Nephron progenitor cell (in vitro differentiated cells): ENCODE data around the gene NFATC4.
"Not testable (repeated sequence)": the region's sequence is repeated elsewhere in the genome, so short reads cannot be mapped to it uniquely, and the experiment has no call there.

Experiments
- DNase-seq: peaks from one replicate; pipeline ENCODE4 v3.0.0; 2021
- H3K27ac Mint-ChIP-seq: 2 replicates; pipeline ENCODE4 v1.8.0; 2021; ENCODE audit warnings: mild to moderate bottlenecking, moderate library complexity, mixed read lengths
- H3K27me3 Mint-ChIP-seq: 2 replicates; pipeline ENCODE4 v1.8.0; 2021; ENCODE audit warnings: mild to moderate bottlenecking, low read depth, mixed read lengths; ENCODE audit not compliant: poor library complexity
- H3K36me3 Mint-ChIP-seq: 2 replicates; pipeline ENCODE4 v1.8.0; 2021; ENCODE audit warnings: low read depth, mixed read lengths
- H3K4me1 Mint-ChIP-seq: 2 replicates; pipeline ENCODE4 v1.8.0; 2021; ENCODE audit warnings: mixed read lengths
- H3K4me3 Mint-ChIP-seq: 2 replicates; pipeline ENCODE4 v1.8.0; 2021; ENCODE audit warnings: mild to moderate bottlenecking, moderate library complexity, mixed read lengths
- H3K9me3 Mint-ChIP-seq: 2 replicates; pipeline ENCODE4 v1.8.0; 2021; ENCODE audit warnings: mild to moderate bottlenecking, moderate library complexity, mixed read lengths
- CTCF ChIP-seq: fragments of 200-600 bp; sonication (generic); IDR thresholded peaks from 2 replicates; pipeline ENCODE4 v1.5.0; 2021; ENCODE audit warnings: antibody characterized with exemption

NFATC4 gene

GRCh38 chr14:24384169-24384568 lies 16.2 kb downstream of the NFATC4 start:
- Mint-ChIP-seq H3K27ac (no peak overlapping the region), H3K9me3 (no peaks in the 10 kb centered on the region), H3K36me3 (no peaks in the 10 kb centered on the region), H3K4me1 (peaks cover 72% of the 10 kb centered on the region), H3K27me3 (peaks cover 3% of the 10 kb centered on the region), H3K4me3 (no peak overlapping the region)
- no peak for DNase-seq
- TF ChIP-seq CTCF: no peak

- peaks cover 3% of the 10 kb centered on the region for H3K27me3 Mint-ChIP-seq
- H3K4me1 Mint-ChIP-seq: peaks cover 68% of the 10 kb centered on the region
- no peaks in the 10 kb centered on the region for H3K36me3 Mint-ChIP-seq
- TF ChIP-seq CTCF: no peak
- H3K9me3 Mint-ChIP-seq: no peaks in the 10 kb centered on the region
- DNase-seq: no peak
- H3K4me3 Mint-ChIP-seq: no peak overlapping the region
- no peak overlapping the region for H3K27ac Mint-ChIP-seq
These were observed 17.5 kb downstream of the NFATC4 start for GRCh38 chr14:24385524-24385923.

GRCh38 chr14:24387009-24387345 lies 19.0 kb downstream of the NFATC4 start:
- no peaks in the 10 kb centered on the region for H3K9me3 Mint-ChIP-seq
- H3K27me3 Mint-ChIP-seq: peaks cover 3% of the 10 kb centered on the region
- no peak for TF ChIP-seq CTCF
- H3K27ac Mint-ChIP-seq: peak overlapping the region; percentile 74
- H3K4me3 Mint-ChIP-seq: peak overlapping the region; percentile 1
- H3K4me1 Mint-ChIP-seq: peaks cover 70% of the 10 kb centered on the region
- no peaks in the 10 kb centered on the region for H3K36me3 Mint-ChIP-seq
- DNase-seq: no peak

- H3K4me1 Mint-ChIP-seq: peaks cover 70% of the 10 kb centered on the region
- not testable (repeated sequence) for DNase-seq, H3K4me3 Mint-ChIP-seq, H3K9me3 Mint-ChIP-seq, H3K36me3 Mint-ChIP-seq, H3K27me3 Mint-ChIP-seq, H3K27ac Mint-ChIP-seq
These were observed 19.6 kb downstream of the NFATC4 start for GRCh38 chr14:24387579-24387978.

GRCh38 chr14:24388474-24389179 lies 20.6 kb downstream of the NFATC4 start:
- DNase-seq: no peak
- H3K4me1 Mint-ChIP-seq: peaks cover 76% of the 10 kb centered on the region
- no peak overlapping the region for H3K27ac Mint-ChIP-seq

GRCh38 chr14:24389226-24389848 lies 21.4 kb downstream of the NFATC4 start:
- Mint-ChIP-seq H3K27ac (no peak overlapping the region), H3K4me3 (no peak overlapping the region), H3K27me3 (peaks cover 3% of the 10 kb centered on the region), H3K4me1 (peaks cover 78% of the 10 kb centered on the region), H3K36me3 (no peaks in the 10 kb centered on the region), H3K9me3 (no peaks in the 10 kb centered on the region)
- no peak for DNase-seq
- no peak for TF ChIP-seq CTCF

More at GRCh38 chr14:24388474-24389179, 20.6 kb downstream of the NFATC4 start:
- H3K27me3 Mint-ChIP-seq: peaks cover 3% of the 10 kb centered on the region
- TF ChIP-seq CTCF: no peak
- no peak overlapping the region for H3K4me3 Mint-ChIP-seq
- H3K9me3 Mint-ChIP-seq: no peaks in the 10 kb centered on the region
- no peaks in the 10 kb centered on the region for H3K36me3 Mint-ChIP-seq
